ENCODE measurements around the gene CD180. TPM values are rescaled to one million over a fixed set of nuclear protein-coding genes. Genes with fewer than 3 reads are reported as not detected.

CD180 gene
- total and polyA plus RNA-seq, 2 donors (not counting 3 experiments of a cell fraction or from before 2014, with no cell fraction given) = not detected

DNA sequence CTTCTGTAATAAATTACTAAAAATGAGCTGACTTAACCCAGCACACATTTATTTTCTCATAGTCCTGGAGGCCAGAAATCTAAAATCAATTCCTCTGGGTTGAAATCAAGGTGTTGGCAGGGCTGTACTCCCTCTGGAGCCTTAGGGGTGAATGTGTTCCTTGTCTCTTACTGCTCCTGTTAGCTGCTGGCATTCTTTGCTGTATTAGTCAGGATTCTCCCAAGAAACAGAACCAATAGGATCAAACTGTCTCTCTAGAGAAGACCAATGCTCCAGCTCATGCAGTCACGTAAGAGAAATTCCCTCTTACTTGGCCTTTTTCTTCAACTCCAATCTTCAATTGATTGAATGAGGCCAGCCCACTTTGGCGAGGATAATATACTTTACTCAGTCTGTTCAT, 15.3 kb upstream of the CD180 start:
- Histone ChIP-seq H3K27ac (ENCODE audit: insufficient read depth, low read depth, low read length) (no peak overlapping the region), H4K20me1 (replicated peaks; ENCODE audit: control insufficient read depth, extremely low read depth, insufficient read depth, low read length) (no peaks in the 10 kb centered on the region), H3K9me3 (replicated peaks; ENCODE audit: control insufficient read depth, insufficient read depth, low read length) (no peaks in the 10 kb centered on the region), H2AFZ (ENCODE audit: low read depth, low read length) (no peak overlapping the region), H3K36me3 (ENCODE audit: control insufficient read depth in 2 of 2, extremely low read depth in 1 of 2, insufficient read depth in 2 of 2, low read length in 2 of 2) (no peaks in the 10 kb centered on the region), H3K4me1 (ENCODE audit: control insufficient read depth, extremely low read depth, insufficient read depth, low read length) (peaks cover 20% of the 10 kb centered on the region), H3K27me3 (ENCODE audit: control insufficient read depth in 2 of 2, insufficient read depth in 2 of 2, low read length in 2 of 2) (no peaks in the 10 kb centered on the region), H3K9me1 (replicated peaks; ENCODE audit: control insufficient read depth, extremely low read depth, insufficient read depth, low read length) (no peaks in the 10 kb centered on the region), H3K9ac (replicated peaks; ENCODE audit: extremely low read depth, insufficient read depth, low read length) (no peak overlapping the region), H3K79me2 (ENCODE audit: control insufficient read depth, insufficient read depth, low read length) (no peaks in the 10 kb centered on the region), H3K4me3 (replicated peaks in 1 of 3; ENCODE audit: insufficient read depth in 1 of 3, low read depth in 1 of 3, low read length in 3 of 3) (no peak overlapping the region), H3K4me2 (ENCODE audit: insufficient read depth, low read length) (no peak overlapping the region)
- no TSS peak for BruUV-seq (replicated peaks)
- ChIA-PET CTCF (interaction anchor here (0.9 to 2.7 kb wide), 2 partner anchors 397 to 1041 kb away, joined by 3 to 13 read pairs; no protein-coding TSS in a partner anchor), POLR2A (no interaction called here)
- intact Hi-C loops (cut with micrococcal nuclease) (no loop called here), dilution Hi-C loops (cut with MboI; ENCODE audit: extremely low pct_ligation_motif_present, low sequenced_read_pairs) (no loop called here)
- DNase-seq (ENCODE audit: low read depth, low spot score) = no peak
- TF ChIP-seq EZH2 (IDR thresholded peaks at IDR 0.05; ENCODE audit: borderline replicate concordance, low read depth, low read length, severe bottlenecking) (no peak), GATA2 (IDR thresholded peaks at IDR 0.05; ENCODE audit: insufficient read depth, insufficient read length, low read depth, low read length) (no peak), POLR2AphosphoS5 (IDR thresholded peaks at IDR 0.05; ENCODE audit: insufficient read depth, low read depth, low read length) (no peak), JUN (IDR thresholded peaks at IDR 0.05; ENCODE audit: borderline replicate concordance, insufficient read depth, insufficient read length, low read depth) (no peak), POLR2A (IDR thresholded peaks at IDR 0.05; ENCODE audit: low read depth, low read length) (no peak), FOS (IDR thresholded peaks at IDR 0.05; ENCODE audit: borderline replicate concordance, insufficient read depth, low read length) (no peak), MYC (IDR thresholded peaks at IDR 0.05; ENCODE audit: low read depth, low read length) (no peak)
- TF ChIP-seq, protein P1, sequence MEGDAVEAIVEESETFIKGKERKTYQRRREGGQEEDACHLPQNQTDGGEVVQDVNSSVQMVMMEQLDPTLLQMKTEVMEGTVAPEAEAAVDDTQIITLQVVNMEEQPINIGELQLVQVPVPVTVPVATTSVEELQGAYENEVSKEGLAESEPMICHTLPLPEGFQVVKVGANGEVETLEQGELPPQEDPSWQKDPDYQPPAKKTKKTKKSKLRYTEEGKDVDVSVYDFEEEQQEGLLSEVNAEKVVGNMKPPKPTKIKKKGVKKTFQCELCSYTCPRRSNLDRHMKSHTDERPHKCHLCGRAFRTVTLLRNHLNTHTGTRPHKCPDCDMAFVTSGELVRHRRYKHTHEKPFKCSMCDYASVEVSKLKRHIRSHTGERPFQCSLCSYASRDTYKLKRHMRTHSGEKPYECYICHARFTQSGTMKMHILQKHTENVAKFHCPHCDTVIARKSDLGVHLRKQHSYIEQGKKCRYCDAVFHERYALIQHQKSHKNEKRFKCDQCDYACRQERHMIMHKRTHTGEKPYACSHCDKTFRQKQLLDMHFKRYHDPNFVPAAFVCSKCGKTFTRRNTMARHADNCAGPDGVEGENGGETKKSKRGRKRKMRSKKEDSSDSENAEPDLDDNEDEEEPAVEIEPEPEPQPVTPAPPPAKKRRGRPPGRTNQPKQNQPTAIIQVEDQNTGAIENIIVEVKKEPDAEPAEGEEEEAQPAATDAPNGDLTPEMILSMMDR (IDR thresholded peaks at IDR 0.05; ENCODE audit: extremely low read depth in 1 of 2, insufficient read depth in 1 of 2, low read depth in 1 of 2, low read length in 2 of 2) = no peak
- TF ChIP-seq, protein P2, sequence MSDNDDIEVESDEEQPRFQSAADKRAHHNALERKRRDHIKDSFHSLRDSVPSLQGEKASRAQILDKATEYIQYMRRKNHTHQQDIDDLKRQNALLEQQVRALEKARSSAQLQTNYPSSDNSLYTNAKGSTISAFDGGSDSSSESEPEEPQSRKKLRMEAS (IDR thresholded peaks at IDR 0.05; ENCODE audit: insufficient read depth, insufficient read length) = no peak
- no peak for FAIRE-seq
